Activated CD8-positive, alpha-beta memory T cell treated with anti-CD3 and anti-CD28 coated beads, Interleukin-2, amount 50 U/mL, for 24 hours (primary cell): ENCODE results near the gene CHRM1.
"Not testable (repeated sequence)": the region's sequence is repeated elsewhere in the genome, so short reads cannot be mapped to it uniquely, and the experiment has no call there.

ENCODE experiments used
- DNase-seq: peaks from one replicate; pipeline ENCODE4 v3.0.0-alpha.2; 2020; ENCODE audit errors: extremely low read depth

The CHRM1 gene

GRCh38 chr11:62875698-62876478 lies 45.3 kb downstream of the CHRM1 start:
- DNase-seq: no peak

GRCh38 chr11:62874851-62875250 lies 46.3 kb downstream of the CHRM1 start:
- DNase-seq: no peak

- no peak for DNase-seq
These were observed 55.5 kb downstream of the CHRM1 start for GRCh38 chr11:62865635-62866034.

- DNase-seq: no peak
These were observed 57.4 kb downstream of the CHRM1 start for GRCh38 chr11:62863687-62864335.

GRCh38 chr11:62861564-62862192 lies 59.5 kb downstream of the CHRM1 start:
- not testable (repeated sequence) for DNase-seq

- no peak for DNase-seq
These were observed 60.2 kb downstream of the CHRM1 start for GRCh38 chr11:62860835-62861563.

- not testable (repeated sequence) for DNase-seq
These were observed 61.9 kb downstream of the CHRM1 start for GRCh38 chr11:62859281-62859703.
